Pancreas (tissue), 10 donors: ENCODE measurements around the gene ZNF440. TPM values are rescaled to one million over a fixed set of nuclear protein-coding genes. Genes with fewer than 3 reads are reported as not detected.
A peak's percentile ranks its signal among the peaks of the same experiment; 100 is the strongest.
"Not testable (repeated sequence)": the region's sequence is repeated elsewhere in the genome, so short reads cannot be mapped to it uniquely, and the experiment has no call there.

Source experiments
- ATAC-seq, 4 donors: fragments of 200-7000 bp; cut with Tn5 transposase; one replicate each; pipeline versions ENCODE4 v1.8.0 to v1.9.1; 2020; ENCODE audit warnings: mild to moderate bottlenecking in 4 of 4, moderate library complexity in 4 of 4
- DNase-seq, 6 donors: peaks; one replicate each; pipeline ENCODE4 v3.0.0-alpha.2; 2020
- FAIRE-seq: peaks from 2 replicates; lab custom pipeline; 2012; peaks lifted over from hg19 to GRCh38; lab: Jason Lieb, UNC
- H3K27ac ChIP-seq, 4 donors: fragments of 200-600 bp; sonication (generic); 1 replicate in 3 of 4; 2 replicates in 1 of 4; pipeline versions ENCODE4 v1.5.0 to v1.8.0; 2020
- H3K27me3 ChIP-seq, 4 donors: fragments of 200-600 bp; one replicate each; pipeline ENCODE4 v1.8.0; 2021
- H3K36me3 ChIP-seq, 3 donors: fragments of 200-600 bp; sonication (generic) in 1 of 3; one replicate each; pipeline versions ENCODE4 v1.5.0 to v1.8.0; 2020 to 2021
- H3K4me1 ChIP-seq, 3 donors: fragments of 200-600 bp; one replicate each; pipeline ENCODE4 v1.8.0; 2021
- H3K4me3 ChIP-seq, 4 donors: fragments of 200-600 bp; sonication (generic) in 2 of 4; one replicate each; pipeline versions ENCODE4 v1.5.0 to v1.8.0; 2020 to 2021
- H3K9me3 ChIP-seq, 4 donors: fragments of 200-600 bp; one replicate each; pipeline ENCODE4 v1.8.0; 2021
- WGBS, 2 donors: extraction: QIAGEN DNeasy Blood & Tissue Kit; methylation state at CpG; one replicate each; pipeline ENCODE4 v1.1.7; 2013; 5-methylcytosine and 5-hydroxymethylcytosine counted together
- intact Hi-C, 3 donors: fragments of 100-400 bp; cut with DNase I; formaldehyde crosslinking; loops; one replicate each; pipeline versions ENCODE4 v1.11.1 to v1.14.2; 2022
- polyA plus RNA-seq, 2 donors: library from polyadenylated mRNA; stranded (reverse); fragments of 200-250 nt; gene quantifications; one replicate each; pipeline ENCODE4 v1.2.3, GENCODE V29; 2013
- total RNA-seq, 6 donors: library from RNA; stranded (reverse); fragmentation: NEBNext Ultra II Directional in 4 of 6; extraction: Animal tissue kit (Norgen Biotek cat#: 25700) in 4 of 6; gene quantifications; one replicate each; pipeline versions ENCODE4 v1.2.1 to v1.2.4, GENCODE V29; 2021 to 2023
- TF ChIP-seq, protein P1 (sequence below), 4 donors: fragments of 200-600 bp; sonication (generic) in 3 of 4; IDR thresholded peaks; one replicate each; pipeline versions ENCODE4 v1.5.0 to v1.8.0; 2021; ENCODE audit warnings: antibody characterized with exemption in 4 of 4
- donor health status: healthy with polysubstance abuse.
- donor health status: DM: no; HTN: no; CAD: no; lungs with moderate emphysema.
- donor health status: DM: no; HTN: no; CAD: no.
- donor health status: control.
- donor health status: control.
- donor health status: Bipolar disorder and iron deficiency.
- donor health status: DM: yes; HTN: yes; CAD: no.
- donor health status: DM: no; HTN: no; CAD: no.
- donor health status: DM: no; HTN: no; CAD: no.
- donor health status: DM: yes; HTN: yes; CAD: no.

Gene ZNF440
- total and polyA plus RNA-seq, 8 donors: 4.1 to 8.7 (median 6.3) TPM

DNA sequence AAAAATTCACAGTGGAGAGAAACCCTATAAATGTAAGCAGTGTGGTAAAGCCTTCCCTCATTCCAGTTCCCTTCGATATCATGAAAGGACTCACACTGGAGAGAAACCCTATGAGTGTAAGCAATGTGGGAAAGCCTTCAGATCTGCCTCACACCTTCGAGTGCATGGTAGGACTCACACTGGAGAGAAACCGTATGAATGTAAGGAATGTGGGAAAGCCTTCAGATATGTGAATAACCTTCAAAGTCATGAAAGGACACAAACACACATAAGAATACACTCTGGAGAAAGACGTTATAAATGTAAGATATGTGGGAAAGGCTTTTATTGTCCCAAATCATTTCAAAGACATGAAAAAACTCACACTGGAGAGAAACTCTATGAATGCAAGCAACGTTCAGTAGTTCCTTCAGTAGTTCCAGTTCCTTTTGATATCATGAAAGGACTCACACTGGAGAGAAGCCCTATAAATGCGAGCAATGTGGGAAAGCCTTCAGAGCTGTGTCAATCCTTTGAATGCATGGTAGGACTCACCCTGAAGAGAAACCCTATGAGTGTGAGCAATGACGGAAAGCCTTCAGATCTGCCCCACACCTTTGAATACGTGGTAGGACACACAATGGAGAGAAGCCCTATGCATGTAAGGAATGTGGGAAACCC lies 18.3 kb downstream of the ZNF440 start:
- Histone ChIP-seq H3K4me1 (no peaks in the 10 kb centered on the region), H3K27ac (no peak overlapping the region), H3K4me3 (no peak overlapping the region), H3K36me3 (peaks cover 10 to 31% (median 22%) of the 10 kb centered on the region in 3 donors), H3K9me3 (peaks cover 0 to 4% (median 1%) of the 10 kb centered on the region in 4 donors), H3K27me3 (no peaks in the 10 kb centered on the region)
- no peak for ATAC-seq
- no peak for DNase-seq
- intact Hi-C loops: no loop called here
- no peak for FAIRE-seq
- 96 to 99% methylated on average over 8 of the region's 8 CpGs for WGBS, 2 donors
- TF ChIP-seq, protein P1, sequence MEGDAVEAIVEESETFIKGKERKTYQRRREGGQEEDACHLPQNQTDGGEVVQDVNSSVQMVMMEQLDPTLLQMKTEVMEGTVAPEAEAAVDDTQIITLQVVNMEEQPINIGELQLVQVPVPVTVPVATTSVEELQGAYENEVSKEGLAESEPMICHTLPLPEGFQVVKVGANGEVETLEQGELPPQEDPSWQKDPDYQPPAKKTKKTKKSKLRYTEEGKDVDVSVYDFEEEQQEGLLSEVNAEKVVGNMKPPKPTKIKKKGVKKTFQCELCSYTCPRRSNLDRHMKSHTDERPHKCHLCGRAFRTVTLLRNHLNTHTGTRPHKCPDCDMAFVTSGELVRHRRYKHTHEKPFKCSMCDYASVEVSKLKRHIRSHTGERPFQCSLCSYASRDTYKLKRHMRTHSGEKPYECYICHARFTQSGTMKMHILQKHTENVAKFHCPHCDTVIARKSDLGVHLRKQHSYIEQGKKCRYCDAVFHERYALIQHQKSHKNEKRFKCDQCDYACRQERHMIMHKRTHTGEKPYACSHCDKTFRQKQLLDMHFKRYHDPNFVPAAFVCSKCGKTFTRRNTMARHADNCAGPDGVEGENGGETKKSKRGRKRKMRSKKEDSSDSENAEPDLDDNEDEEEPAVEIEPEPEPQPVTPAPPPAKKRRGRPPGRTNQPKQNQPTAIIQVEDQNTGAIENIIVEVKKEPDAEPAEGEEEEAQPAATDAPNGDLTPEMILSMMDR (IDR thresholded peaks at IDR 0.05): no peak

DNA sequence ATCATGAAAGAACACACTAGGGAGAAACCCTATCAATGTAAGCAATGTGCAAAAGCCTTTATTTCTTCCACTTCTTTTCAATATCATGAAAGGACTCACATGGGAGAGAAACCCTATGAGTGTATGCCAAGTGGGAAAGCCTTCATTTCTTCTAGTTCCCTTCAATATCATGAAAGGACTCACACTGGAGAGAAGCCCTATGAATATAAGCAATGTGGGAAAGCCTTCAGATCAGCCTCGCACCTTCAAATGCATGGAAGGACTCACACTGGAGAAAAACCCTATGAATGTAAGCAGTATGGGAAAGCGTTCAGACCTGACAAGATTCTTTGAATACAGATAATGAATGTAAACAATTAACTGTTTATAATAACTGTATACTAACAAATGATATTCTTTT lies 19.5 kb downstream of the ZNF440 start:
- Histone ChIP-seq H3K27ac (no peak overlapping the region), H3K9me3 (peaks cover 0 to 4% (median 1%) of the 10 kb centered on the region in 4 donors), H3K27me3 (no peaks in the 10 kb centered on the region), H3K4me3 (no peak overlapping the region), H3K4me1 (no peaks in the 10 kb centered on the region), H3K36me3 (peaks cover 10 to 31% (median 22%) of the 10 kb centered on the region in 3 donors)
- no peak for FAIRE-seq
- intact Hi-C loops: no loop called here
- WGBS, 2 donors: 96 to 100% methylated on average over 2 of the region's 2 CpGs
- ATAC-seq: no peak
- TF ChIP-seq, protein P1 (IDR thresholded peaks at IDR 0.05): no peak
- no peak for DNase-seq

DNA sequence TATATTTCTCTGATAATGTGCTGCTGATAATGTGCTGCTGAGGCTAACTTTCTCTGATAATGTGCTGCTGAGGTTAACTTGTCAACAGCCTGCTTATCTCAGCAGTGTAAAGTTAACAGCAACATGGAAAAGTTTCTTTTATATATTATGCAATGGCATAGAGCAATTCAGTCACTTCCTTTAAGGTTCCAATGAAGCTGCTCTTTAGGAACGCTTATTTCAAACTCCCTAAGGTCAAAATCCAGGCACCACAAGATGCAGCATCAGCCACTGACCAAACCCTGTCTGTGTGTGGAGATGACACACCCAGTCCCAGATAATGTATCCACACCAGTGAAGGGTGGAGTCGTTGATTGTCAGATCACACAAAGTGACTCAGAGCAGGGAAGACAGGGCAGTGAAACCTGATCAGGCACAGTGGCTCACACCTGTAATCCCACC lies 21.6 kb downstream of the ZNF440 start:
- H3K4me1 ChIP-seq, FAIRE-seq, H3K27me3 ChIP-seq, intact Hi-C loops, DNase-seq, H3K9me3 ChIP-seq, H3K4me3 ChIP-seq, H3K27ac ChIP-seq, ATAC-seq: not testable (repeated sequence)
- 91 to 96% methylated on average over 2 of the region's 2 CpGs for WGBS, 2 donors
- peaks cover 10 to 26% (median 22%) of the 10 kb centered on the region in 3 donors for H3K36me3 ChIP-seq

DNA sequence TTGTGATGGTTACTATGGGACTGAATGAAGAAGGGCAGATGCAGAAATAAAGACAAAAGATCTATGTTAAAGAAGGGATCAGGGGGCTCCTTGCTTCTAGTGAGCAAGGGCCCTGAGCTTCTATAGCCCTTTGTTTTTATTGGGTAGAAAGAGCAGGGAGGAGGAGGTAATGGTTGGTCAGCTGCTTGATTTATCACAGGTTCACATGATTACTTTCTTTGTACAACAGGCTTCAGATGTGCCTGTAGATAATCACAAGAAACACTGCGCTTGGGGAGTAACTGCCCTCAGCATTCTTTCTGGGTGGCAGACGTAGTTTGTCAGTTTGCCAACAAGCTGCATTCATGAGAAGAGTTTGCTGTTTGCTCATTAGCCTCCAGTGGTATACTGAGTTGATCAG lies 29.6 kb downstream of the ZNF440 start:
- DNase-seq (no peak), FAIRE-seq (no peak)
- H3K9me3 ChIP-seq: no peaks in the 10 kb centered on the region

DNA sequence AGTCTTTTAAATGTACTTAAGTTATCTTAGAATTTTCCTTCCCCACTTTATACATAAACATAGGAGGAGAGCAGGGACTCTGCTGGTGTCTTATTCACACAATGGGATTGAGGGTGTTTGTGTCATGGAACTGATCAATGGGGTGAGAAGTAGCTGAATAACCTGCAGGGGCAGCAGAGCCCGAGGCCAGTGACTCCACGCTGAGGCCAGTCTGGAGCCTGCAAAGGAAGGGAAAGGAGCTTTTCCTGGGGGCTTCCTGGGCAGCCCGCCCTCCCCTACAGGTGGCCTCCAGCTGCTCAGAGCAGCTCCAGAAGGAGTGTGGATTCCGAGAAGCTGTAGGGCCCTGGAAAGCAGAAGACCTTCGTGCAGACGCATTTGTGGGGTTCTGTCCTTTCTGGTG lies 33.5 kb downstream of the ZNF440 start:
- intact Hi-C loops, H3K27ac ChIP-seq, H3K4me1 ChIP-seq, H3K4me3 ChIP-seq, H3K9me3 ChIP-seq, ATAC-seq, FAIRE-seq, H3K36me3 ChIP-seq, DNase-seq, H3K27me3 ChIP-seq: not testable (repeated sequence)
- WGBS, 2 donors: 67 to 79% methylated on average over 6 of the region's 6 CpGs

More for the DNA sequence above, 29.6 kb downstream of the ZNF440 start:
- 56 to 69% methylated on average over 2 of the region's 2 CpGs for WGBS, 2 donors
- no peak overlapping the region for H3K4me3 ChIP-seq
- H3K4me1 ChIP-seq: no peaks in the 10 kb centered on the region
- ATAC-seq: no peak
- TF ChIP-seq, protein P1 (IDR thresholded peaks at IDR 0.05): no peak
- no peaks in the 10 kb centered on the region for H3K36me3 ChIP-seq
- no peak overlapping the region for H3K27ac ChIP-seq
- H3K27me3 ChIP-seq: no peaks in the 10 kb centered on the region
- intact Hi-C loops: no loop called here

DNA sequence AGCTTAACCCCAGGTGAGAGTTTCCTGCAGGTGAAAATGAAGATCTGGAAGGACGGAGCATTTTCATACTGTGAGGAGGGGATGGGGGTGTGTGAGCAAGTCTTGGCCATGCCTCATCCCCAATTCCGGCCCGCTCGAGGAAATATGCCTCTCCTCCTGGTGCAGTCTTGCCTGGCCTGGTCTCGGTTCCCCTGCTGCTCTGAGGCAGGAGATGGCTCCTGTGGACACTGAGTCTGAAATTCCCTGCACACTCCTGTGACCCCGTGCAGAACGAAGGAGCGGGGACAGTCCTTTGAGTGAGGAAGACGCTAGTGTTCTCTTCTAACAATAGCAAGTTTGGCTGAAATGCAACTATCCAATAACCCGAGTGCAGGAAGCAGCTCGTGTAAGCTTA lies 34.1 kb downstream of the ZNF440 start:
- Histone ChIP-seq H3K4me3 (peak overlapping the region; percentile 36 to 63 (median 58)), H3K4me1 (peaks cover 0 to 7% (median 0%) of the 10 kb centered on the region in 3 donors), H3K27me3 (no peaks in the 10 kb centered on the region), H3K27ac (peak overlapping the region in 1 of 4 donors; percentile 76), H3K9me3 (no peaks in the 10 kb centered on the region), H3K36me3 (no peaks in the 10 kb centered on the region)
- ATAC-seq (no peak), FAIRE-seq (no peak), DNase-seq (peak in 2 of 6 donors; percentile 1 to 22)
- WGBS, 2 donors: 33 to 38% methylated on average over 11 of the region's 11 CpGs
- TF ChIP-seq, protein P1 (IDR thresholded peaks at IDR 0.05): no peak
- intact Hi-C loops: no loop called here
